Measurements from ENCODE around the gene ENG.
"Not testable (repeated sequence)": the region's sequence is repeated elsewhere in the genome, so short reads cannot be mapped to it uniquely, and the experiment has no call there.

Gene ENG

DNA sequence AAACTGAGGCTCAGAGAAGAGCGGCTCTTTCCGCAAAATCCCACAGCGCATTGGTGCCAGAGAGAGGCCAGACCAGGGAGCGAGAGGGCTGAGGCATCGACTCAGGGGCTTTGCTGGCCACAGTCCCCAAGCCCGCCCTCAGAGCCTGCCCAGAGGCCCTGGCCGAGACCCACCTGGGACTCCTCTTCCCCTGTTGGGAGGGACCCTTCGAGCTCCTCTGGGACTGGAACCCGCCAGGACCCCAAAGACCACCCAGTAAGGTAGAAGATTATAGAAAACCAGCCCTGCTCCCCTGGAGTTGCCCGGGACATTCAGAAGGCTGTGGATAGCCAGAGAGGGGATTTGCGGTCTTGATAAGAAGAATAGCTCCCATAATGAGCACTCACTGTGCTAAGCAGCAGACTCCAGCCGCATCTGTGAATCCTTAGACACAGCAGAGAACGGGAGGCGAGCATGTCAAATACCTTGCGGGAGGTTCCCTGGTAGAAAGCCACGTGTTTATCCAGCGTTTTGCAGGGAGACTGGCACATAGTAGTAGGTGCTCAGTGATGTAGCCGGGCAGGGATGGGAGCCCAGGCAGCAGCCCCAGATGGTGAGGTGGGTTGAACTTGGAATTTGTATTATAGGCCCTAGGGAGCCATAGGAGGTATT lies 23.7 kb upstream of the ENG start:
- no peak for DNase-seq

DNA sequence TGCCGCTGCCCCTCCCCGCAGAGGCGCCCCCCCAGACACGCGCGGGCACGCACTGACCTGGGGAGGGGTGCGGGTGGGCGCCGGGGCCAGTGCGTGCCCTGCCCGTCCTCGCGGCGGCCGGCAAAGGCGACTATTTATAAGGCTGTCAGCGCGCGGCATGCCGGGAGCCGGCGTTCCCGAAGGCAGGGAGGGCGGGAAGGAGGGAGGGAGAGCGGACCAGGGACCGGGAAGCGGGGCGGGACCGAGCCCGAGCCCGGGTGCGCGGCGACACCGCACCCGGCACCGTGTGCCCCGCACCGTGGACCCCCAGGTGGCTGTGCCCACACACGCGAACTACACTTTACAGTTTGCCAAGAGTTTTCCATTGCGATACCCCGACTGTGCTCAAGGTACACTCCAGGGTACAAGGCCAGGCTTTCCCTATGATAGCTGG lies 23.1 kb upstream of the ENG start, which contains the start of gene AK1:
AK1 (minus strand) TSS at position 110 of the 433 bp plus-strand sequence. CDS start 3,058 bp downstream, outside the sequence.
- no peak for DNase-seq

DNA sequence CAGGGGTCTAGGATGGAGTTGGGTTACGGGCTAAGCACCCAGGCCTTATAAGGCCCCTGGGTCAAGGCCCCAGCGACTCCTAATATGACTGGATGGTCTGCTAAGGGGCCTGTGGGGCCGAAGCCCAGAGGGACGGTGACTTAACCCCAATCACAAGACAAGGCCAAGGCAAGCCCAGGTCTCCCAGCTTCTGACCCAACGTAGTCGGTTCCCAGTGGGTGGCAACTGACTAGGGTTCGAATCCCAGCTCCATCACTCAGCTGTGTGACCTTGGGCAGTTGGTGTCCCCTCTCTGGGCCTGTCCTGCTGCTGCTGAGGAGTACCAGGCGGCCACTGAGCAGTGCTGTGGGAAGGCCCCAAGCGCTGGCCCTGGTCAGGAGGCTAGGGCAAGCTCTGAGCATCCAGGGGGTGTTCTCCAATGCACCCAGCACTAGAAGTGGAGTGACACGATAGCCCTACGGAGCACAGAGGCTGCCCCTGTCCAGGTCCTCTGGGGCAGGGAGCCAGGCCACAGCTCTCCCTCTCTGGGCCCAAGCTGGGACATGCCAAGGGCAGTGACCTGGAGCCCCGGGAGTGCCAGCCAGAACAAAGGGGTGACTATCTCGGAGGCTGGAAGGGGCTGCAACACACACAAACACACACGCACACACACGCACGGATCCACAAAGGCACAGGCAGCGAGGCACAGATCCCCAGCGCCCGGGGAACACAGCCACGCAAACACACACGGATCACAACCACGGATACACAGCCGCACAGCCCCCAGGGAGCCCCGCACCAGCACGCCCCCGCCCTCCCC lies 22.5 kb upstream of the ENG start:
- DNase-seq = no peak

DNA sequence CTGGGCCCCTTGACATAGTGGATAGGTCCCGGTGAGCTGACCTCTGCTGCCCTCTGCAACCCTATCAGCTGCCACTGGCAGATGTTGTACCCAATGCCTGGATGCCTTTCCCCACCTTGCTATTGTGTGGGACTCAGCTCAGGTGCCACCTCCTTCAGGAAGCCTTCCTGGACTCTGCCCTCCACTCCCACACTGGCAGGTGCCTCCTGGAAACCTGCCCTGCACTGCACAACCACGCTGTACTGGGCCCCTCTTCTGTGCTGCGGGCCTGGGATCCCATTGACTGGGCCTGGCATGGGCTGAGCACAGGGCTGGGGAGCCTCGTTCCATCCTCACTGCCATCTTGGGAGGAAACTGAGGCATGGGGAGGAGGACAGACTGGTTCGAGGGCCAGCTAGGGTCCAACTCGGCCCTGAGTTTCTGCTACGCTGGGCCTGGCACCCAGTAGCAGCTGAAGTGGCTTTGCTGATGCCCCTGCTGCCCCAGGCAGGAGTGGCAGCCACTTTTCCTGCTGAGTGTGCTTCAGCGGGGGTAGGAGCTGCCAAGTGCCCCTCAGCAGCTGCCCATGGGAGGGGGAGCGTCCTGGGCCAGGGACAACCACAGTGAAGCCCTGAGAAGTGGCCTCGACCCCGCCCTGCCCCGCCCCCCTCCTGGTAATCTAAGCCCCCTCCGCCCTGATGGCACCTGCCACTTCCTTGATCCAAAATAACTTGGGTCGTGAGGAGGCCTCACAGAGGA lies 21.7 kb upstream of the ENG start:
- DNase-seq = no peak

DNA sequence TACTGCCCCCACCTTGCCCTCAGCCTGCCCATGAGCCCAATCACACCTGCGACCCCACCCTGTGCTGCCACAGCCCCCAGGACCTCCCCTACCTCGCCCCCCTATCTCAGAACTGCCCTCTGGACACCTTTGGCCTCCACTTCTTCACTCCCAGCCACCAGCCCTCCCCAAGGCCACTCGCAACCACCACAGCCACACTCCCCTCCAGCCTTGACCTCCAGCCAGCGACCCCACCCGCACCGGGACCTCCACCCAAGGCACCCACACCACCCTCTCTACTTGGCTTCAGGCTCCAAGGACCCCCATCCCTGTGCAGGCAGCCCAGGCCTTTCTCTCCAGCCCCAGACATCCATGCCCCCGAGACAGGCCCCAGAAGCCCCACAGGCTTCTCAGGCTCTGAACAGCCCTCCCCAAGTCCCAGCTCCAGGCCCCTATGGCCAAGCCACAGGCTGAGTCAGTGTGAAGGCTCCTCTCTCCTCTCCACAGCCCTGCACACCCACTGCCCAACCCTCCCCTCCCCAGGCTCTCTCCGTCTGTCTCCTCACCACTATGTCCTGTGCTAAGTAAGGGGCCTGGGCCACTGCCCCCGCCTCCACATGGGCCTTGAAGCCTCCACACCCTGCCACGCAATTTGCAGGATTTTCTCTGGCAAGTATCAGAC lies 21.0 kb upstream of the ENG start:
- no peak for DNase-seq

DNA sequence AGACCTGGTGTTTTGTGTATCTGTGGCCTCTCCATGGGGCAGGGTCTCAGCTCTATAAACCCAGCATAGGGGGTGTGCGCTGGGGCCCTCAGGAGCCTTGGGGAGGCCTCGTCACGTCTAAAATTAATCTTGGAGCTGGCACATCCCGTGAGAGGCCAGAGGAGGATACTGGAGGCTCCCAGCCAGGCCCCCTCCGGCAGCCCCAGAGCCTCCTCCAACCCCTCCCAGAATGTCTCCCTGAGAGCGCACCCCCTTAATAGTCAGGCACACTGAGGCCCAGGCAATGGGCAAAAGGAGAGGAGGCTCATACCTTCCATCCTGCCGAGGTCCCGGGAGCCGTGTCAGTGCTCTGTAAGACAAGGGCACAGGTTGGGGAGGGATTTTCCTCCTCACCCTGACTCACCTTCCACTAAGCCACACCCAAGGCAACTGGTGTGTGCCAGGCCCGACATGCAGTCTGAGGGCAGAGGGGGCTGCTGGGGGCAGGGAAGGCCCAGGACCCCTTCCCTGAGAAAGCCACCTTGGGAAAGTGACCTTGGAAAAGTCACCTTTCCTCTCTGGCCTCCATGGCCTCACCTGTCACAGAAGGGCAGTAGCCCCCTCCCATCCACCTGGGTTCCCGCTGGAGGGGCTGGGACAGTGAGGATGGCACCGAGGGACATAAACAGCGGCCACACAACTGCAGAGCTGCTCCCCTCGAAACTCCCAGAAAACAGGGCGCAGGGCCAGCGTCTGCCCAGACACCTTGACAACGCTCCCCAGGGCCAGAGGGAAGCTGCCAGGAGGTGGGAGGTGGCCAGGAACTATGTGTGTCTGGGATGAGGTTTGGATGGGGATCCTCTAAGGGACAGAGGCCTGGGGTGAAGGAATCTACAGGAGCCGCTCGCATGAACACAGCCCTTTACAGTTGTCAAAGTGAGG lies 20.1 kb upstream of the ENG start:
- DNase-seq = no peak

DNA sequence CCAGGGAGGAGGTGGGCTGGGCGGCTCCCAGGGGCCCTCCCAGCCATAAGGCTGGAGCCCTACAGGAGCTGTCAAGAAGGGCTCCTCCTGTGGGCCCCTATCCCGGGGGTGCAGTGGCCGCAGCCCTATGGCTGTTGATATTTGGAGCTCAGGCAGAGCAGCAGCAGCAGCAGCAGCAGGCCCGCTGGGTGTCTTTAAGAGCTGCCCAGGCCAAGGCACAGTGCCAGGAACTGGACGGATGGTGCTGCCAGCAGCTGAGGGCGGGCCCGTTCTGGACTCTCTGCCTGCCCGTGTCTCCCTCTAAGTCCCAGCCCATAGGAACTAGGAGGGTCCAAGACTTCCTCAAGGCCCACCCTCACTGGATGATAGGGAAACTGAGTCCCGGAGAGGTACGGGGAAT lies 19.4 kb upstream of the ENG start:
- no peak for DNase-seq

DNA sequence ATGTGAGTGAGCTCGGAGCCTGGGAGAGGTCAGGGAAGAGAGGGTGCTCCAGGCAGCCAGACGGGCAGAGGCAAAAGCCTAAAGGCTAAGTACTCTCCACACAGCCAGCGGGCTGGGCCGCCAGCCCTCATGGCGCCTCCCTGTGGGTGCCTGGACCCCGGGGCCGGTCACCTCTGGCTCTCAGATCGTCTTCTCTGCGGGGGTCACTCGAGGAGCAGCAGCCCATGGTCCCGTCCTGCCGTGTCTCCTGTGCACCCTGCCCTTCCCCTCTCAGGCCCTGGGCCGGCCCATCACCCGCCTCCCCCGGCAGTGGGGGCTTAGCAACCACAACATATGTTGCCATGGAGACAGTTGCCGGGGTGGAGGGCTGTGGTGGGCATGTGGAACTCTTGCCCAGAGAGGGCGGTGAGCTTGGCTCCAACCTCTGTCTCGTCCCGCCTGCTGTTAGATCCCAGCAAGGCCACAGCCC lies 18.8 kb upstream of the ENG start:
- DNase-seq = no peak

DNA sequence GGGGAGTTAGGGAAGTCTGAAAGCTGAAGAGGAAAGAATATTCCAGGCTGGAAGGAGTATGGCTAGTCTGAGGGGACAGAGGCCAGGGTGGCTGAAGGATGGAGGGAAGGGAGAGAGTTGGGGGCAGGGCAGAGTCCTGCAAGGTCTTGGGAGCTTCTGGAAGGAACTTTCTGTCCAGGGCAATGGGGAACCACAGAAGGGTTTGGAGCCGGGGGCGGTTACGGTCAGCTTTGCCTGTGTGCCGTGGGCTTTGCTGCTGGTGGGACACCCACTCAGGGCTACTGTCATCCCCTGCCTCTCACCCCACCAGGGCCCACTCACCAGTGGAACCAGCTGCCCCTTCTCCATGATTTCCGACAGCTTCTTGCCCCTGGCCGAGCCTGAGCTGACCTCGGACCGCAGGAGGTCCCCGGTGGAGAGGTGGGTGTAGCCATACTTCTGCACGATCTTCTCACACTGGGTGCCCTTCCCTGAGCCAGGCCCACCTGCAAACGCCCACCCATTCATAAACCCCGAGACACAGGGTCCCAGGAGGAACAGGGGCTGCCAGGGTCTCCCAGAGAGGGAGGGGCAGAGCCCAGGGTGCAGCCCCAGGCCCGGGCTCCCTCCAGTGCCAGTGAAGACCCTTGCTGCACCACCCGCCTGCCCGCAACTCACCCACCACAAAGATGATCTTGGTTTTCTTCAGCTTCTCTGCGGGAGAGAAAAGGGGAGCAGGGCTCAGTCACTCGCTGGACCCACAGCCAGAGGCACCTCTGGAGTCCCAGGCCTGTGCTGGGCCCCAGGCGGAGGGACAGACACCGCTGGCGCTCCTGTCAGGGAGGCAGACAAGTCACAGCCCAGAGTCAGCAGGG lies 18.1 kb upstream of the ENG start:
- DNase-seq = no peak

DNA sequence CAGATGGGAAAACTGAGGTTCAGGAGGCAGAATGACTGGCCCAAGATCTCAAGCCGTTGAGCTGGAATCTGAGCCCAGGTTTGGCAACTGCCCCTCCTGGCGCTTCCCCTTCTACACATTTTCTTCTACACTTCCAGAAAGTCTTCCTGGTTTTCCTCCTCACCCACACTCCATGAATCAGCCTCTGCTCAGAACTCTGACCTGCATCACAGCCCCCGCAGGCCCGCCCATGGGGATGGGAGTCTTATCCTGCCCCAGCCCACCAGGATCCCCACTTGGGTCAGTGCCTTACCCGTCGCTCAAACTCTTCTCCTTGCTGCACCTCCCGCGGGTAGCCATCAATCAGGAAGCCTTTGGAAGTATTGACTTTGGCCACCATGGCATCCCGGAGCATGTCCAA lies 17.1 kb upstream of the ENG start:
- DNase-seq = no peak

DNA sequence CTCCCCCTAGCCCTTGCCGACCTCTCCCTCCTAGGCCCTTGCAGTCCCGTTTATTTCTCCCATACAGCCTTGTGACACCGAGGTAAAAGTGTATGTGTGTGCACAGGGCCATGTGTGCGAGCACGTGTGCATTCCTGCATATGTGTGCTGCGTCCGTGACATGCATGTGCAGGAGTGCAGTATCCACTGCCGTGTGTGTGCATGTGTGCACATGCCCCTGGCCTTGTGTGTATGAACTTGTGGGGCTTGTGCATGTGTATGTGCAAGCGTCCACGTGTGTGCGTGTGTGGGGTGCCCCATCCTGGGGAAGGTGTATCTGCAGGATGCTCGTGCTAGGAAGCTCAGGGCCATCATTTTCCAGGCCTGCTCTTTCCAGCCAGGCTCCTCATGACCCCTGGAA lies 16.4 kb upstream of the ENG start:
- no peak for DNase-seq

DNA sequence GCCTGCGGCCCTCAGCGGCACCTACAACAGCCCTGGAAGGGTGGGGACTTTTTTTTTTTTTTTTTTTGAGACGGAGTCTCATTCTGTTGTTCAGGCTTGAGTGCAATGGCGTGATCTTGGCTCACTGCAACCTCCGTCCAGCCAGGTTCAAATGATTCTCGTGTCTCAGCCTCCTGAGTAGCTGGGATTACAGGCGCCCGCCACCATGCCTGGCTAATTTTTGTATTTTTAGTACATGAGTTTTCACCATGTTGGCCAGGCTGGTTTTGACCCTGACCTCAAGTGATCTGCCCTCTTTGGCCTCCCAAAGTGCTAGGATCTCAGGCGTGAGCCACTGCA lies 15.7 kb upstream of the ENG start:
- DNase-seq = not testable (repeated sequence)

DNA sequence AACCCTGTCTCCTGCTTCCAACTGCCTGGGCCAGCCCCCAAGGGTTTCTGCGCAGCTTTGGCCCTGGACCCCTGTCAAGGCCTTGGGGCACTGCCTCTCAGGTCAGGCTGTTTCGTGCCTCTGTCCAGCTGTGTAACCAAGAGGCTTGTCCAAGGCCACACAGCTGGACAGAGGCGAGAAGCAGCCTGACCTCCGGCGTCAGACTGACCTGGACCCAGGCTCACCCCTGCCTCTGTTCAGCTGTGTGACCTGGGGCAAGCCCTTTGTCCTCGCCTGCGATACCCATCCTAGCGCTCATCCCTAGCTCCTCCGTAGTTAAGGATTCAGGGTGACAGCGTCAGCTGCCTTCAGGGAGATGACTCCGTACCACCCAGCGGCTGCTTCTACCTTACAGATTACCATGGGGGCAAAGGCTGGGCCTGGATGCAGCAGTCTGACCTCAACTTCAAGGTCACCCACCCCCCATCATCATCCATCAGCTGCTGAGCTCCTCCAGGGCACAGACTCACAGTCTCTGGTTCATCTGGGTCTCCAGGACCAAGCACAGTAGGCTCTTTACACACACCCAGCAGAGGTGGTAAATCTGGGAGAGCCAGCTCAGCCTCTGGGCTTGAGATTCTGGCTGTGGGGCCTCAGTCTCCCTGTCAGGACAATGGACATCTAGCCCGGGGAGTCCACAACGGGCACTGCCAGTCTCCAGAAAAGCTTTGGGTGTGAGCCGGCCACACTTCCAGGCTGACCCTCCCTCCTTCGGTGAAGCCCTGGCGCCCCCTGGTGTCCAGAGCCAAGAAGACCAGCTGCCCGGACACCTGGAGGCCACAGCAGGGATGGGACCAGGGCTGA lies 15.1 kb upstream of the ENG start:
- no peak for DNase-seq

DNA sequence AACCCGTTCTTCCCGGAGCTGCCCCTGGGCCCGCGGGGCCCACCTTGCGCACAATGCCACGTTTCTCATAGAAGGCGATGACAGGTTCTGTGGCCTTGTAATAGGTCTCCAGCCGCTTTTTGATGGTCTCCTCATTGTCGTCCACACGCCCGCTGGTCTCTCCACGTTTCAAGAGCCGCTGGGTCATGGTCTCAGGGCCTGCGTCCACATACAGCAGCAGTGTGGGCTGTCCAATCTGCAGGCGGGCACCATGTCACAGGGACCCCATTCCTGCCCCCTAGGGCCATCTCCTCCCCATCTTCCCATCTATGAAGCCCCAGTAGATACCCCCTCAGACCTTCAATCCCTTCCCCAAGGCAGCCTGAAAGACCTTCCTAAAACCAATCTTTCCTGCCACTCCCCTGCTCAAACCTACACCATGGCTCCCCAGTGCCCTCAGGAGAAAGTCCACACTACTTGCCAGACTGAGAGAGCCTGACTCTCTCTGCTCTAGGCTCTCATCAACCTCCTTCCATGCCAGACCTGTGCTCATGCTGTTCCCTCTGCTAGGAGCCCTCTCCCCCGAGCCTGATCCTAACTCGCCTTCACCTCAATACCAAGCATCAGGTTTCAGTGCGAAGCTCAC lies 13.9 kb upstream of the ENG start:
- DNase-seq = no peak

DNA sequence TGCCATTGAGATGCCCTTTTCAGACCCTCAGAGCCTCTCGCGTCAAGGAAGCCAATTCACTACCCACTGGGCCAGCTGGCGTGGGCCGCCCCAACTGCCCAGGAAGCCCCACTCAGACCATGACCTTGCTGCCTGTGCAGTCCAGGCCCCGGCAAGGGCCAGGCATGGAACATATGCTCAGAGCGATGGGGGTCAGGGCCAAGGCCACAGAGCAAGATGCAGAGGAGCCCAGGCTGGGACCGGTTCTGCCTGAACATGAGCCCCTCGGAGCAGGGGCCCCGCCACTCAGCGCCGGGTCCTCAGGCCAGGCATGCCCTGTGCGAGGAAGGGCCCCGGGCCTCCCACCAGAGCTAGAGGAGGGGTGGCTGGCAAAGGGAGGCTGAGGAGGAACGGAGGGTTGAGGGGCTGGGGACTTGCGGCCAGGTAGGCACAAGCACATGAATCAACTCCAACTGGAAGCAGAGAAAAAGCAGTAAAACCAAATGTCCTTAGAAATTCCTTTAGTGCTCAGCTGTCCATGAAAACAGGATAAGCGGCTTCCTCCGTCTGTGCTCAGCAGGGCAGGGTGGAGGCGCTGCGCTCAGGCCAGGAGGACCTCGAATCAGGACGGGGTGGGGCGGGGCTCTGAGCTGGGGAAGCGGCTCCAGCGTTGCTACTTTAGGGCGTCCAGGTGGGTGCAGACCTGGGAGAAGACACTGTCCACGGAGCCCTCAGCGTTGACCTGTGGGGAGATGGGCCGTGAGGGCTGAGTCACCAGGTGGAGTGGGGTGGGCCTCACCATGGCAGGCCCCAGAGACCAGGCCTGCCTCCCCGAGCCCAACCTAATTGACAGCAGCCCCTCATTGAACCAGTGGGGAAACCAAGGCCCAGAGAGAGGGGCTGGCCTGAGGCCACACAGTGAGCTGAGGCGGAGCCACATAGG lies 13.2 kb upstream of the ENG start:
- no peak for DNase-seq

DNA sequence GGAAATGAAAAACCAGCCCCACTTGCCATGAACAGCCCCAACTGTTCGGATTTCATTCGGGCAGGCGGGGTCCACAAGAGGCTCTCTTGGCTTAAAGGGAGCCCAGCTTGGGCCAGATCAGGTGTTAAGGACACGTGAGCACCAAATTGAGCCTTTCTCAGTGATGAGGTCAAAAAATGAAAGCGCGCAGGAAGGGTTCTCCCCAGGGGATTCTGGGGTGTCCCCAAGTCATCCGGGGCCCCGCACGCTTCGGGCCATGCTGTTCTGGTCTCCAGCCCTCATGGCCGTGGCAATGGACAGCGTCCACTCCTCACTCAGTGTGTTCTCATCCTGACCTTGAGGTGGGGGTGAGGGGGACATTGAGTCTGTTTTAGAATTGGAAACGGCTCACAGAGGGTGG lies 12.1 kb upstream of the ENG start:
- no peak for DNase-seq

DNA sequence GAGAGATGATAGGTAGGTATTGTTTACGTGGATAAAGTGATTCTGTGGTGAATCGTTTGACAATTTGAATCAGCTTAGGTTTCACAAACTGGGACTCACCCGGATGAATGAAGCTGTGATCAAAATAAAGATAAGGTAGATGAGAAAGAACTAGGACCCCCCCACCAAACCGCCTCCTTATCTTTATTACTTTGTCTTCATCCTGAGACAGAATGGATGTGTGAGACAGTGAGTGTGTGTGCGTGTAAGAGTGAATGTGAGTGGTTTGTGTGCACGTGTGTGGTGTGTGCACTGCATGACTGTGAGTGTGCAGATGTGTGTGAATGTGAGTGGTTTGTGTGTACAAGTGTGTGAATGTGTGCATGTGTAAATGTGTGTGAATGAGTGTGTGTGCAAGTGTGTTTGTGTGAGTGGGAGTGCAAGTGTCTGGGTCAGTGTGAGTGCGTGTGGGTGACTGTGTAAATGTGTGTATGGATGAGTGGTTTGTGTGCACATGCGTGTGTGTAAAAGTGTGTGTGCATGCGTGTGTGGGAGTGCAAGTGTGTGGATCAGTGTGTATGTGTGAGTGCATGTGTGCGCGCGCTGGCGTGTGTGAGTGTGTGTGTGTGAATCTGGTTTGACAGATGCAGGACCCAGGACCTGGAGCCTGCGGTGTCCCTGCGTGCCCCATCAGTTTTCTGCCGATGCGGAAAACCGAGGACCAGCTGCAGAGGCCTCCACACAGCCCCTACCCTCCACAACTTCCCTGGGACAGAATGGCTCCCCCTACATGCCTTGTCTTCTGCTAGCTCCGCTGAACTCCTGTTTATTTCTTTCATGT lies 11.4 kb upstream of the ENG start:
- no peak for DNase-seq

DNA sequence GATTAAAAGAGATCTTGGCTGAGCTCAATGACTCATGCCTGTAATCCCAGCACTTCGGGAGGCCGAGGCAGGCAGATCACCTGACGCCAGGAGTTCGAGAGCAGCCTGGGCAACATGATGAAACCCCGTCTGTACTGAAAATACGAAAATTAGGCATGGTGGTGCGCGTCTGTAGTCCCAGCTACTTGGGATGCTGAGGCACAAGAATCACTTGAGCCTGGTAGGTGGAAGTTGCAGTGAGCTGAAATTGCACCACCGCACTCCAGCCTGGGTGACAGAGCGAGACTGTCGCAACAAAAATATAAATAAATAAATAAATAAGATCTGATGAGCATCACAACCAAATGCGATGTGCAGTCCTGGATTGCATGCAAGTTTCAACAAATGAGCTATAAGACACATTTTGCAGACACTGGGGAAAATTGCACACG lies 8.7 kb upstream of the ENG start:
- DNase-seq = no peak

Data from NCI-H446 treated with DMSO at 0.1 percent for 48 hours (cell line).